WTC11 (cell line): ENCODE data around the gene EMD. TPM values are rescaled to one million over a fixed set of nuclear protein-coding genes. Genes with fewer than 3 reads are reported as not detected.
"Not testable (repeated sequence)": the region's sequence is repeated elsewhere in the genome, so short reads cannot be mapped to it uniquely, and the experiment has no call there.

Source experiments
- ATAC-seq: fragments of 200-7000 bp; cut with Tn5 transposase; 2 replicates; pipeline ENCODE4 v1.10.0; 2021; ENCODE audit warnings: mild to moderate bottlenecking, moderate library complexity
- CTCF ChIA-PET: fragments of 300-600 bp; sonication (Branson Sonifier 250); formaldehyde crosslinking; loops from one replicate; lab custom pipeline; 2021; ENCODE audit warnings: antibody characterized with exemption; lab: Charles Lee
- POLR2A ChIA-PET: fragments of 350-600 bp; sonication (Branson Sonifier 250); formaldehyde crosslinking; loops from one replicate; lab custom pipeline; 2021; ENCODE audit warnings: antibody characterized with exemption; lab: Charles Lee
- DNase-seq: peaks from one replicate; pipeline ENCODE4 v3.0.0; 2021; ENCODE audit warnings: low spot score
- H3K27ac Mint-ChIP-seq: 2 replicates; pipeline ENCODE4 v1.8.0; 2021; ENCODE audit warnings: mixed read lengths
- H3K27me3 Mint-ChIP-seq: 2 replicates; pipeline ENCODE4 v1.8.0; 2021; ENCODE audit warnings: low read depth, mild to moderate bottlenecking, moderate library complexity, mixed read lengths
- H3K36me3 Mint-ChIP-seq: 2 replicates; pipeline ENCODE4 v1.8.0; 2021; ENCODE audit warnings: mixed read lengths
- H3K4me1 Mint-ChIP-seq: 2 replicates; pipeline ENCODE4 v1.8.0; 2022; ENCODE audit warnings: mixed read lengths
- H3K4me3 Mint-ChIP-seq: 2 replicates; pipeline ENCODE4 v1.8.0; 2021; ENCODE audit warnings: mild to moderate bottlenecking, moderate library complexity, mixed read lengths
- H3K9me3 Mint-ChIP-seq: 2 replicates; pipeline ENCODE4 v1.8.0; 2021; ENCODE audit warnings: mixed read lengths
- EMX1 ChIP-seq: fragments of 250-450 bp; sonication (Bioruptor Pico); IDR thresholded peaks from 2 replicates; pipeline ENCODE4 v1.8.0; 2021; ENCODE audit warnings: mild to moderate bottlenecking
- FOXK1 ChIP-seq: sonication (generic); formaldehyde crosslinking; IDR thresholded peaks from 2 replicates; pipeline ENCODE4 v1.8.0; 2022; ENCODE audit warnings: mild to moderate bottlenecking, moderate library complexity, missing genetic modification reagents
- NFATC4 ChIP-seq: fragments of 250-450 bp; sonication (Bioruptor Pico); IDR thresholded peaks from 2 replicates; pipeline ENCODE4 v1.9.0; 2021; ENCODE audit warnings: mild to moderate bottlenecking
- NR2C2 ChIP-seq: sonication (generic); formaldehyde crosslinking; IDR thresholded peaks from 2 replicates; pipeline ENCODE4 v1.8.0; 2022; ENCODE audit warnings: mild to moderate bottlenecking, missing genetic modification reagents
- OVOL2 ChIP-seq: fragments of 250-450 bp; sonication (Bioruptor Pico); IDR thresholded peaks from 2 replicates; pipeline ENCODE4 v1.9.0; 2021; ENCODE audit warnings: mild to moderate bottlenecking, borderline replicate concordance
- TEAD1 ChIP-seq: sonication (generic); formaldehyde crosslinking; IDR thresholded peaks from 2 replicates; pipeline ENCODE4 v1.8.0; 2022; ENCODE audit warnings: mild to moderate bottlenecking, missing genetic modification reagents
- ZNF232 ChIP-seq: sonication (generic); formaldehyde crosslinking; IDR thresholded peaks from 2 replicates; pipeline ENCODE4 v1.8.0; 2022; ENCODE audit warnings: mild to moderate bottlenecking, missing genetic modification reagents
- ZNF416 ChIP-seq: fragments of 250-450 bp; sonication (Bioruptor Pico); IDR thresholded peaks from 2 replicates; pipeline ENCODE4 v1.9.0; 2021; ENCODE audit warnings: mild to moderate bottlenecking, inconsistent platforms
- ZNF671 ChIP-seq: fragments of 250-450 bp; sonication (Bioruptor Pico); IDR thresholded peaks from 2 replicates; pipeline ENCODE4 v1.8.0; 2021; ENCODE audit warnings: mild to moderate bottlenecking
- total RNA-seq: library from RNA; stranded (reverse); gene quantifications from 3 replicates; pipeline ENCODE4 v1.2.3, GENCODE V29; 2021
- TF ChIP-seq, protein P1 (sequence below): fragments of 250-450 bp; sonication (Bioruptor Pico); IDR thresholded peaks from 2 replicates; pipeline ENCODE4 v1.8.0; 2021; ENCODE audit warnings: mild to moderate bottlenecking
- TF ChIP-seq, protein P2 (sequence below): fragments of 250-450 bp; sonication (Bioruptor Pico); IDR thresholded peaks from 2 replicates; pipeline ENCODE4 v1.9.0; 2021; ENCODE audit warnings: mild to moderate bottlenecking, borderline replicate concordance
- TF ChIP-seq, protein P3 (sequence below): fragments of 250-450 bp; sonication (Bioruptor Pico); IDR thresholded peaks from 2 replicates; pipeline ENCODE4 v1.9.0; 2021; ENCODE audit warnings: mild to moderate bottlenecking
- TF ChIP-seq, protein P4 (sequence below): sonication (generic); formaldehyde crosslinking; IDR thresholded peaks from 2 replicates; pipeline ENCODE4 v1.8.1; 2023; ENCODE audit warnings: mild to moderate bottlenecking, missing genetic modification reagents
- TF ChIP-seq, protein P5 (sequence below): fragments of 250-450 bp; sonication (Bioruptor Pico); conservative IDR thresholded peaks from 2 replicates; pipeline ENCODE4 v1.9.0; 2021; ENCODE audit warnings: mild to moderate bottlenecking
- TF ChIP-seq, protein P6 (sequence below): sonication (generic); formaldehyde crosslinking; IDR thresholded peaks from 2 replicates; pipeline ENCODE4 v1.8.1; 2022; ENCODE audit warnings: low read depth, missing genetic modification reagents, borderline replicate concordance
- TF ChIP-seq, protein P7 (sequence below): sonication (generic); formaldehyde crosslinking; IDR thresholded peaks from 2 replicates; pipeline ENCODE4 v1.8.1; 2022; ENCODE audit warnings: low read depth, mild to moderate bottlenecking, moderate library complexity, missing genetic modification reagents, borderline replicate concordance

Gene EMD
- total RNA-seq, 1 experiment from 2014 or later: 78.3 TPM

DNA sequence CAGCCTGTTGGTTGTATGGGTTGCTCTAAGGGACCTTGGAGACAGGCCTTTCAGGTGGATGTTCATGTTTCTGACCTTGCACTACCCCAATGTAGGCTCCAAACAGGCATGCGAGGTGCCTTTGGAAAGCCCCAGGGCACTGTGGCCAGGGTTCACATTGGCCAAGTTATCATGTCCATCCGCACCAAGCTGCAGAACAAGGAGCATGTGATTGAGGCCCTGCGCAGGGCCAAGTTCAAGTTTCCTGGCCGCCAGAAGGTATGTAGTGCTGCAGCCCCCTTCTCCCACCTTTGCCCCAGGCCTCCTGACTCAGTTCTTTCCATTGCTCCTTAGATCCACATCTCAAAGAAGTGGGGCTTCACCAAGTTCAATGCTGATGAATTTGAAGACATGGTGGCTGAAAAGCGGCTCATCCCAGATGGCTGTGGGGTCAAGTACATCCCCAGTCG lies 21.3 kb downstream of the EMD start:
- peak; percentile 40; the same call in 1 of the 2 replicates for TF ChIP-seq NFATC4 (CRISPR knock-in tag)
- TF ChIP-seq, all 79 proteins: peak for 1; not testable (repeated sequence) for 78
- not testable (repeated sequence) for H3K9me3 Mint-ChIP-seq, H3K27me3 Mint-ChIP-seq, ATAC-seq, DNase-seq, H3K27ac Mint-ChIP-seq
- ChIA-PET CTCF (interaction anchor here (1.5 to 2.8 kb wide), 2 partner anchors 27 to 127 kb away, joined by 3 to 7 read pairs; no protein-coding TSS in a partner anchor), POLR2A (interaction anchor here (1.5 kb wide), 1 partner anchor 27 kb away, joined by 3 read pairs; no protein-coding TSS in a partner anchor)
- peak overlapping the region; percentile 97; the same call in 1 of the 2 replicates for H3K4me3 Mint-ChIP-seq
- peaks cover 25% of the 10 kb centered on the region for H3K36me3 Mint-ChIP-seq
- peaks cover 16% of the 10 kb centered on the region for H3K4me1 Mint-ChIP-seq

DNA sequence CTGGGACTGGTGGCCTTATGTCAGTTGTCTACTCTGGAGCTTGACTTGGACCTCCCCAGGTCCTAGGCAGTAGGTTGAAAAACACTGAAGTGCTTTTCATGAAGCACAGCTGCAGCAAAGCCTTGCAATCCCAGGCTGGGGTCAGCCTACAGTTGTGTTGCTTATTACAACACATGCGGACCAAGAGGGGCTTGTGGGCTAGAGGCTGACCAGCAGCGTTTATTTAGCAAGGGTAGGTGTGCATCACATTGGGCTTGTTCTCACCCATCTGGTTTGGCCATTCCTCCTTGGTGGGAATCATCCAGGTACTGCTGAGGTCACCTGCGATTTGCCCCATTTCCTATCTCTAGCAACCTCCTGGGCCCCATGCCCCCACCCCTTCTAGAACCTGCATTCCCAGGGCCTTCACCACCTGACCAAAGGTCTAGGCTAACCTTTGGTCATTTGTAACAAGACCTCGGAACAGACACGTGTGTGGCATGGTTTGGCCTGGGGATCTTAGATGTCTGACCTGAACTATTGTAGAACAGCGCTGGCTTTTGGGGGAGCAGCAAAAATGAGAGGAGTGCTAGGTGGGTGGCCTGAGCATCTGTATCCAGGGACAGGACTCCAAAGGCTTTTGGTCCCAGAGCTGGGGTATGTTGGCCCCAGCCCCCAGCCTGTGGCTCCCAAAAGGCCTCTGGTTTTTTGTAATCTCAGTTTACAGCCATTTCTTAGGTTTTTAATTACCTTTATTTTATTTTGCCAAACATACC lies 22.1 kb downstream of the EMD start:
- Mint-ChIP-seq H3K4me1 (peaks cover 16% of the 10 kb centered on the region), H3K9me3 (no peaks in the 10 kb centered on the region), H3K4me3 (peak overlapping the region; percentile 34; the same call in 1 of the 2 replicates), H3K27ac (peak overlapping the region; percentile 36; the same call in 1 of the 2 replicates), H3K36me3 (peaks cover 25% of the 10 kb centered on the region), H3K27me3 (no peaks in the 10 kb centered on the region)
- DNase-seq: no peak
- ChIA-PET POLR2A (interaction anchor here (1.5 kb wide), 1 partner anchor 28 kb away, joined by 3 read pairs; no protein-coding TSS in a partner anchor), CTCF (interaction anchor here (1.5 kb wide), 1 partner anchor 28 kb away, joined by 3 read pairs; no protein-coding TSS in a partner anchor)
- ATAC-seq: peak; percentile 31
- 0 out of 2 replicates have a peak, but pooled peaks have one; percentile 36 for TF ChIP-seq ZNF232
- peak; percentile 94 for TF ChIP-seq ZNF671 (CRISPR knock-in tag)
- TF ChIP-seq, protein P1, sequence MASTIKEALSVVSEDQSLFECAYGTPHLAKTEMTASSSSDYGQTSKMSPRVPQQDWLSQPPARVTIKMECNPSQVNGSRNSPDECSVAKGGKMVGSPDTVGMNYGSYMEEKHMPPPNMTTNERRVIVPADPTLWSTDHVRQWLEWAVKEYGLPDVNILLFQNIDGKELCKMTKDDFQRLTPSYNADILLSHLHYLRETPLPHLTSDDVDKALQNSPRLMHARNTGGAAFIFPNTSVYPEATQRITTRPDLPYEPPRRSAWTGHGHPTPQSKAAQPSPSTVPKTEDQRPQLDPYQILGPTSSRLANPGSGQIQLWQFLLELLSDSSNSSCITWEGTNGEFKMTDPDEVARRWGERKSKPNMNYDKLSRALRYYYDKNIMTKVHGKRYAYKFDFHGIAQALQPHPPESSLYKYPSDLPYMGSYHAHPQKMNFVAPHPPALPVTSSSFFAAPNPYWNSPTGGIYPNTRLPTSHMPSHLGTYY (CRISPR knock-in tag): peak; percentile 91
- TF ChIP-seq, protein P2, sequence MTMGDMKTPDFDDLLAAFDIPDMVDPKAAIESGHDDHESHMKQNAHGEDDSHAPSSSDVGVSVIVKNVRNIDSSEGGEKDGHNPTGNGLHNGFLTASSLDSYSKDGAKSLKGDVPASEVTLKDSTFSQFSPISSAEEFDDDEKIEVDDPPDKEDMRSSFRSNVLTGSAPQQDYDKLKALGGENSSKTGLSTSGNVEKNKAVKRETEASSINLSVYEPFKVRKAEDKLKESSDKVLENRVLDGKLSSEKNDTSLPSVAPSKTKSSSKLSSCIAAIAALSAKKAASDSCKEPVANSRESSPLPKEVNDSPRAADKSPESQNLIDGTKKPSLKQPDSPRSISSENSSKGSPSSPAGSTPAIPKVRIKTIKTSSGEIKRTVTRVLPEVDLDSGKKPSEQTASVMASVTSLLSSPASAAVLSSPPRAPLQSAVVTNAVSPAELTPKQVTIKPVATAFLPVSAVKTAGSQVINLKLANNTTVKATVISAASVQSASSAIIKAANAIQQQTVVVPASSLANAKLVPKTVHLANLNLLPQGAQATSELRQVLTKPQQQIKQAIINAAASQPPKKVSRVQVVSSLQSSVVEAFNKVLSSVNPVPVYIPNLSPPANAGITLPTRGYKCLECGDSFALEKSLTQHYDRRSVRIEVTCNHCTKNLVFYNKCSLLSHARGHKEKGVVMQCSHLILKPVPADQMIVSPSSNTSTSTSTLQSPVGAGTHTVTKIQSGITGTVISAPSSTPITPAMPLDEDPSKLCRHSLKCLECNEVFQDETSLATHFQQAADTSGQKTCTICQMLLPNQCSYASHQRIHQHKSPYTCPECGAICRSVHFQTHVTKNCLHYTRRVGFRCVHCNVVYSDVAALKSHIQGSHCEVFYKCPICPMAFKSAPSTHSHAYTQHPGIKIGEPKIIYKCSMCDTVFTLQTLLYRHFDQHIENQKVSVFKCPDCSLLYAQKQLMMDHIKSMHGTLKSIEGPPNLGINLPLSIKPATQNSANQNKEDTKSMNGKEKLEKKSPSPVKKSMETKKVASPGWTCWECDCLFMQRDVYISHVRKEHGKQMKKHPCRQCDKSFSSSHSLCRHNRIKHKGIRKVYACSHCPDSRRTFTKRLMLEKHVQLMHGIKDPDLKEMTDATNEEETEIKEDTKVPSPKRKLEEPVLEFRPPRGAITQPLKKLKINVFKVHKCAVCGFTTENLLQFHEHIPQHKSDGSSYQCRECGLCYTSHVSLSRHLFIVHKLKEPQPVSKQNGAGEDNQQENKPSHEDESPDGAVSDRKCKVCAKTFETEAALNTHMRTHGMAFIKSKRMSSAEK: peak; percentile 91
- TF ChIP-seq, protein P3, sequence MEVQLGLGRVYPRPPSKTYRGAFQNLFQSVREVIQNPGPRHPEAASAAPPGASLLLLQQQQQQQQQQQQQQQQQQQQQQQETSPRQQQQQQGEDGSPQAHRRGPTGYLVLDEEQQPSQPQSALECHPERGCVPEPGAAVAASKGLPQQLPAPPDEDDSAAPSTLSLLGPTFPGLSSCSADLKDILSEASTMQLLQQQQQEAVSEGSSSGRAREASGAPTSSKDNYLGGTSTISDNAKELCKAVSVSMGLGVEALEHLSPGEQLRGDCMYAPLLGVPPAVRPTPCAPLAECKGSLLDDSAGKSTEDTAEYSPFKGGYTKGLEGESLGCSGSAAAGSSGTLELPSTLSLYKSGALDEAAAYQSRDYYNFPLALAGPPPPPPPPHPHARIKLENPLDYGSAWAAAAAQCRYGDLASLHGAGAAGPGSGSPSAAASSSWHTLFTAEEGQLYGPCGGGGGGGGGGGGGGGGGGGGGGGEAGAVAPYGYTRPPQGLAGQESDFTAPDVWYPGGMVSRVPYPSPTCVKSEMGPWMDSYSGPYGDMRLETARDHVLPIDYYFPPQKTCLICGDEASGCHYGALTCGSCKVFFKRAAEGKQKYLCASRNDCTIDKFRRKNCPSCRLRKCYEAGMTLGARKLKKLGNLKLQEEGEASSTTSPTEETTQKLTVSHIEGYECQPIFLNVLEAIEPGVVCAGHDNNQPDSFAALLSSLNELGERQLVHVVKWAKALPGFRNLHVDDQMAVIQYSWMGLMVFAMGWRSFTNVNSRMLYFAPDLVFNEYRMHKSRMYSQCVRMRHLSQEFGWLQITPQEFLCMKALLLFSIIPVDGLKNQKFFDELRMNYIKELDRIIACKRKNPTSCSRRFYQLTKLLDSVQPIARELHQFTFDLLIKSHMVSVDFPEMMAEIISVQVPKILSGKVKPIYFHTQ: peak; percentile 88
- peak; percentile 87 for TF ChIP-seq ZNF416 (CRISPR knock-in tag)
- TF ChIP-seq, protein P4, sequence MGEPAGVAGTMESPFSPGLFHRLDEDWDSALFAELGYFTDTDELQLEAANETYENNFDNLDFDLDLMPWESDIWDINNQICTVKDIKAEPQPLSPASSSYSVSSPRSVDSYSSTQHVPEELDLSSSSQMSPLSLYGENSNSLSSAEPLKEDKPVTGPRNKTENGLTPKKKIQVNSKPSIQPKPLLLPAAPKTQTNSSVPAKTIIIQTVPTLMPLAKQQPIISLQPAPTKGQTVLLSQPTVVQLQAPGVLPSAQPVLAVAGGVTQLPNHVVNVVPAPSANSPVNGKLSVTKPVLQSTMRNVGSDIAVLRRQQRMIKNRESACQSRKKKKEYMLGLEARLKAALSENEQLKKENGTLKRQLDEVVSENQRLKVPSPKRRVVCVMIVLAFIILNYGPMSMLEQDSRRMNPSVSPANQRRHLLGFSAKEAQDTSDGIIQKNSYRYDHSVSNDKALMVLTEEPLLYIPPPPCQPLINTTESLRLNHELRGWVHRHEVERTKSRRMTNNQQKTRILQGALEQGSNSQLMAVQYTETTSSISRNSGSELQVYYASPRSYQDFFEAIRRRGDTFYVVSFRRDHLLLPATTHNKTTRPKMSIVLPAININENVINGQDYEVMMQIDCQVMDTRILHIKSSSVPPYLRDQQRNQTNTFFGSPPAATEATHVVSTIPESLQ: no peak
- TF ChIP-seq, protein P5, sequence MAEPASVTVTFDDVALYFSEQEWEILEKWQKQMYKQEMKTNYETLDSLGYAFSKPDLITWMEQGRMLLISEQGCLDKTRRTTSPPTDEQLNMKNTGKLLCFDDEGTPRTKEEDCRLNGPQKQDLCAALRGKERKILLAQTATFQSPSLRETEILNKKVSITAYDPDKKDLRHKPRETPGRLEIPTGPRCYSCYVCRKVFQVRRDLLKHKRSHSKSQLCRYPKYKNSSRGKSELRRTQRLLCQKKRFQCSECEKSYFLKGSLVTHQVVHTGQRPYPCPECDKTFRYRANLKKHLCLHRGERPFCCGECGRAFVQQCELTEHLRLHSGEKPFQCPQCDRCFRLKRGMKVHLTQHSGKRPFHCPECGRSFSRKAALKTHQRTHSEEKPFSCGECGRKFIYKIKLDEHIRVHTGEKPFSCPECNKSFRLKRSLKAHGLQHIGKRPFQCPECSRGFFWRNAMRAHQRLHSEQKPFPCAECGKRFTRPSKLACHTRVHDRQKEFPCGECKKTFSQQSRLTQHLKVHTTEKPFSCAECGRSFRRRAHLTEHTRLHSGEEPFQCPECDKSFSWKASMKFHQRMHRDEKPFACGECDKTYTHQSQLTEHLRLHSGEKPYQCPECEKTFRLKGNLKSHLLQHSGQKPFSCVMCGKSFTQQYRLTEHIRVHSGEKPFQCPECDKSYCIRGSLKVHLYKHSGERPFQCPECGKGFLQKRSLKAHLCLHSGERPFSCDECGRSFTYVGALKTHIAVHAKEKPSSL (CRISPR knock-in tag): peak; percentile 94
- no peak for TF ChIP-seq FOXK1 (CRISPR knock-in tag)
- TF ChIP-seq EMX1 (CRISPR knock-in tag): peak; percentile 96
- TF ChIP-seq NFATC4 (CRISPR knock-in tag): peak; percentile 92
- no peak for TF ChIP-seq NR2C2 (CRISPR knock-in tag)
- TF ChIP-seq, protein P6, sequence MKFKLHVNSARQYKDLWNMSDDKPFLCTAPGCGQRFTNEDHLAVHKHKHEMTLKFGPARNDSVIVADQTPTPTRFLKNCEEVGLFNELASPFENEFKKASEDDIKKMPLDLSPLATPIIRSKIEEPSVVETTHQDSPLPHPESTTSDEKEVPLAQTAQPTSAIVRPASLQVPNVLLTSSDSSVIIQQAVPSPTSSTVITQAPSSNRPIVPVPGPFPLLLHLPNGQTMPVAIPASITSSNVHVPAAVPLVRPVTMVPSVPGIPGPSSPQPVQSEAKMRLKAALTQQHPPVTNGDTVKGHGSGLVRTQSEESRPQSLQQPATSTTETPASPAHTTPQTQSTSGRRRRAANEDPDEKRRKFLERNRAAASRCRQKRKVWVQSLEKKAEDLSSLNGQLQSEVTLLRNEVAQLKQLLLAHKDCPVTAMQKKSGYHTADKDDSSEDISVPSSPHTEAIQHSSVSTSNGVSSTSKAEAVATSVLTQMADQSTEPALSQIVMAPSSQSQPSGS (CRISPR knock-in tag): 0 out of 2 replicates have a peak, but pooled peaks have one; percentile 37
- TF ChIP-seq OVOL2 (CRISPR knock-in tag): no peak
- TF ChIP-seq, protein P7, sequence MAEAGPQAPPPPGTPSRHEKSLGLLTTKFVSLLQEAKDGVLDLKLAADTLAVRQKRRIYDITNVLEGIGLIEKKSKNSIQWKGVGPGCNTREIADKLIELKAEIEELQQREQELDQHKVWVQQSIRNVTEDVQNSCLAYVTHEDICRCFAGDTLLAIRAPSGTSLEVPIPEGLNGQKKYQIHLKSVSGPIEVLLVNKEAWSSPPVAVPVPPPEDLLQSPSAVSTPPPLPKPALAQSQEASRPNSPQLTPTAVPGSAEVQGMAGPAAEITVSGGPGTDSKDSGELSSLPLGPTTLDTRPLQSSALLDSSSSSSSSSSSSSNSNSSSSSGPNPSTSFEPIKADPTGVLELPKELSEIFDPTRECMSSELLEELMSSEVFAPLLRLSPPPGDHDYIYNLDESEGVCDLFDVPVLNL (CRISPR knock-in tag): no peak
- TF ChIP-seq TEAD1 (CRISPR knock-in tag): no peak
